ENCODE results near the gene FBXL16.

FBXL16 gene

DNA sequence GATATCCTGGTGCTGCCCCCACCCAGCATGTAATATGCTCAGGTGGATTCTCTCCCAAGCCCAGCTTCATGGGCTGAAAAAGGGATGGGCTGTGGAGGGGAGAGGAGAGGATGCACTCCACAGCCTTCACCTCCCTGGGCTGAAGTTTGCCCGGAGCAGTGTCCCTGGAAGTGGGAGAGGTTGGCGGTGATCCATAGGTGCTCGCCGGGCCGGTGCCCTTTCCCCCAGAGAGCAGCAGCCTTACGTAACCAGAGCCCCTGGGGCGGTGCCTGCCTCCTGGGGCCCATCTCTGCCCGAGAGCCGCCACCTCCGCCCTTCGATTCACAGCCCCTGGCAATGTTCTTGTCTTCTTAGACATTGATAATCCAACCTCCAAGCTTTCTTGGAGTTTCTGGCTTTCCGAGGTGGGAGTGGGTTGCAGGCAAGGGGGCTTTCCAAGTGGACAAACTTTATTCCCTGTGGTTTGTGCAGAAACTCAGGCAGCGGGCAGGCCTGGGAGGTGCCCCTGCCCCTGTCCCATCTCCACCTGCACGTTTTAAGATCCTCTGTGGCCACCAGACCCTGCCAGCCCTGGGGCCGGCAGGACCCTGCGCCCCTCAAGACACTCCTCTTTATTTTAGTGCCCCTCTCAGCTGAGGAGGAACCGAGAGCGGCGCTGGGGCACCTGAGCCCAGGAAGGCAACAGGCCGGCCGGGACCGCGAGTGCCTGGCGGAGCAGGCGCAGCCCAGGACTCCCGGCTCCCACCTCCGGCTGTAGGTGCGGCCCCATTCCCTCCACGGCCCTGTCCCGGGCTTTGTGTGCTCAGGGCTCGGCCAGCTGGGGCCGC, 59.5 kb downstream of the FBXL16 start:
- FAIRE-seq: no peak
- DNase-seq (ENCODE audit: low spot score): no peak

DNA sequence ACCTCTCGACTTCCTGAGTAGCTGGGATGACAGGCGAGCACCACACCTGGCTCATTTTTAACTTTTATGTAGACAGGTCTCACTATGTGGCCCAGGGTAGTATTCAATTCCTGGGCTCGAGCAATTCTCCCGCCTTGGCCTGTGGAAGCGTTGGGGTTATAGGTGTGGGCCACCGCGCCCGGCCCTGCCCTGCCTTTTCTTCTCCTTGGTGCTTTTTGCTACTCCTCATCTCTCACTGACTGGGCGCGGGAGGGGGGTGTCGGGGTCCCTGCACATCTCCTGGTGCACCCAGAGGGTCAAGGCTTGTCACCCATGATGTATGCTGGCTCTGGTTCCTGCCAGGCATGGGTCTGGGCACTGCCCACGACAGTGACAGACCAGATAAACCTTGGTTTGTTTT, 61.0 kb downstream of the FBXL16 start:
- no peak for FAIRE-seq
- DNase-seq (ENCODE audit: low spot score): no peak

DNA sequence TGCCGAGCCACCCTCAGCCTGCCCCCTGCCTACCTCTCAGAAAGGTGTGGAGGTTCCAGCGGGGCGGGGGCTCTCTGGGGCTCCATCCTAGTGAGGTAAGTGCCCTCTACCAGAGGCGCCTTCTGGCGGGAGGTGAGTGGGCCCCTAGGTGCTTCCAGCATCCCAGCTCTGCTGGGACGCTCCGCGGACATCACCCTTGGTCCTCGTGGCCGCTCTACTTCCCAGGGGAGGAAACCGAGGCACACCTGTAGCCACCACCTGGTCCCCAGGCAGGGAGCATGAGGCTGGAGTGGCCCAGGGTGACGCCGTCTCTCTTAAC, 62.6 kb downstream of the FBXL16 start:
- FAIRE-seq (no peak), DNase-seq (ENCODE audit: low spot score) (no peak)
